Endodermal cell (in vitro differentiated cells): ENCODE data around the gene SYAP1. TPM values are rescaled to one million over a fixed set of nuclear protein-coding genes. Genes with fewer than 3 reads are reported as not detected.
"Not testable (repeated sequence)": the region's sequence is repeated elsewhere in the genome, so short reads cannot be mapped to it uniquely, and the experiment has no call there.

ENCODE experiments used
- DNase-seq: peaks from one replicate; pipeline ENCODE4 v3.0.0-alpha.2; 2017
- H3K27ac ChIP-seq: 2 replicates; pipeline ENCODE4 v1.5.1; 2013; ENCODE audit warnings: mild to moderate bottlenecking, low read depth, low read length, moderate library complexity
- H3K27me3 ChIP-seq: 2 replicates; pipeline ENCODE4 v1.6.1; 2013; ENCODE audit warnings: mild to moderate bottlenecking, low read length, moderate library complexity; ENCODE audit not compliant: insufficient read depth, control insufficient read depth, poor library complexity, severe bottlenecking
- H3K36me3 ChIP-seq: 2 replicates; pipeline ENCODE4 v1.7.0; 2013; ENCODE audit warnings: mild to moderate bottlenecking, low read length, moderate library complexity; ENCODE audit not compliant: control insufficient read depth, insufficient read depth
- H3K4me1 ChIP-seq: one replicate; pipeline ENCODE4 v1.7.0; 2013; ENCODE audit warnings: low read length; ENCODE audit not compliant: control insufficient read depth, insufficient read depth
- H3K4me3 ChIP-seq: 2 replicates; pipeline ENCODE4 v1.5.1; 2013; ENCODE audit warnings: mild to moderate bottlenecking, low read length, moderate library complexity
- H3K9ac ChIP-seq: 2 replicates; pipeline ENCODE4 v1.6.1; 2013; ENCODE audit warnings: mild to moderate bottlenecking, low read length, moderate library complexity; ENCODE audit not compliant: poor library complexity, severe bottlenecking; ENCODE audit errors: extremely low read depth
- H3K9me3 ChIP-seq: 2 replicates; pipeline ENCODE4 v1.6.1; 2013; ENCODE audit warnings: mild to moderate bottlenecking, low read length, moderate library complexity; ENCODE audit not compliant: control insufficient read depth
- H3K27ac Mint-ChIP-seq: 2 replicates; pipeline ENCODE4 v1.8.0; 2020; ENCODE audit warnings: mixed read lengths
- H3K27me3 Mint-ChIP-seq: 2 replicates; pipeline ENCODE4 v1.8.0; 2021; ENCODE audit warnings: mild to moderate bottlenecking, mixed read lengths; ENCODE audit not compliant: insufficient read depth
- H3K36me3 Mint-ChIP-seq: 2 replicates; pipeline ENCODE4 v1.8.0; 2020; ENCODE audit warnings: low read depth, mixed read lengths
- H3K4me1 Mint-ChIP-seq: 2 replicates; pipeline ENCODE4 v1.8.0; 2020; ENCODE audit warnings: mixed read lengths
- H3K4me3 Mint-ChIP-seq: 2 replicates; pipeline ENCODE4 v1.8.0; 2020; ENCODE audit warnings: mild to moderate bottlenecking, moderate library complexity, mixed read lengths
- H3K9me3 Mint-ChIP-seq: 2 replicates; pipeline ENCODE4 v1.8.0; 2020; ENCODE audit warnings: mild to moderate bottlenecking, mixed read lengths
- CTCF ChIP-seq: fragments of 200-600 bp; sonication (generic); conservative IDR thresholded peaks from 2 replicates; pipeline ENCODE4 v1.5.0; 2021; ENCODE audit warnings: antibody characterized with exemption, mild to moderate bottlenecking
- WGBS, 2 experiments: methylation state at CpG; one replicate each; pipeline versions ENCODE4 v1.1.5 to v1.1.7; 2013; ENCODE audit warnings: missing lambda C conversion rate in 2 of 2, mixed read lengths in 1 of 2; ENCODE audit not compliant: insufficient coverage in 1 of 2, insufficient read length in 1 of 2; 5-methylcytosine and 5-hydroxymethylcytosine counted together
- total RNA-seq, 2 donors: library from RNA; stranded (reverse); fragmentation: NEBNext Ultra II Directional in 1 of 2; extraction: Animal tissue kit (Norgen Biotek cat#: 25700) in 1 of 2; gene quantifications; 2 replicates in 1 of 2; 3 replicates in 1 of 2; pipeline ENCODE4 v1.2.1, GENCODE V29; 2021

The SYAP1 gene
- total RNA-seq, 2 donors from 2014 or later, result 22.4 to 40.6 TPM

- Histone ChIP-seq H3K9me3 (no peaks in the 10 kb centered on the region), H3K27me3 (no peaks in the 10 kb centered on the region), H3K9ac (no peak overlapping the region), H3K27ac (no peak overlapping the region), H3K36me3 (no peaks in the 10 kb centered on the region), H3K4me3 (no peak overlapping the region), H3K4me1 (no peaks in the 10 kb centered on the region)
- Mint-ChIP-seq H3K27ac (no peak overlapping the region), H3K9me3 (no peaks in the 10 kb centered on the region), H3K4me1 (peaks cover 7% of the 10 kb centered on the region), H3K4me3 (no peak overlapping the region), H3K27me3 (no peaks in the 10 kb centered on the region), H3K36me3 (no peaks in the 10 kb centered on the region)
- DNase-seq, result no peak
- no peak for TF ChIP-seq CTCF
Measured at GRCh38 chrX:16778993-16779392, 59.6 kb downstream of the SYAP1 start.

GRCh38 chrX:16779815-16780214 is 60.4 kb downstream of the SYAP1 start:
- not testable (repeated sequence) for DNase-seq, H3K4me1 ChIP-seq, H3K27me3 ChIP-seq, H3K4me1 Mint-ChIP-seq, H3K4me3 ChIP-seq, H3K27ac ChIP-seq, H3K9me3 Mint-ChIP-seq, H3K27me3 Mint-ChIP-seq, H3K27ac Mint-ChIP-seq, H3K9ac ChIP-seq, H3K9me3 ChIP-seq, H3K36me3 ChIP-seq, H3K36me3 Mint-ChIP-seq, H3K4me3 Mint-ChIP-seq
- 69 to 73% methylated on average over 2 of the region's 2 CpGs for WGBS, 2 experiments

GRCh38 chrX:16783452-16783851 is 64.0 kb downstream of the SYAP1 start:
- Histone ChIP-seq H3K4me3 (no peak overlapping the region), H3K4me1 (no peaks in the 10 kb centered on the region), H3K27ac (no peak overlapping the region), H3K27me3 (no peaks in the 10 kb centered on the region), H3K9me3 (no peaks in the 10 kb centered on the region), H3K36me3 (no peaks in the 10 kb centered on the region), H3K9ac (no peak overlapping the region)
- Mint-ChIP-seq H3K27me3 (no peaks in the 10 kb centered on the region), H3K36me3 (no peaks in the 10 kb centered on the region), H3K4me1 (peaks cover 18% of the 10 kb centered on the region), H3K4me3 (no peak overlapping the region), H3K9me3 (no peaks in the 10 kb centered on the region), H3K27ac (no peak overlapping the region)
- no peak for DNase-seq
- WGBS, 2 experiments, result 86 to 96% methylated on average over 15 to 16 of the region's 17 CpGs
- no peak for TF ChIP-seq CTCF

- not testable (repeated sequence) for H3K4me3 ChIP-seq, H3K9me3 Mint-ChIP-seq, H3K4me1 ChIP-seq, H3K27ac ChIP-seq, H3K27ac Mint-ChIP-seq, H3K36me3 ChIP-seq, H3K36me3 Mint-ChIP-seq, H3K27me3 Mint-ChIP-seq, H3K9ac ChIP-seq, H3K27me3 ChIP-seq, DNase-seq, H3K9me3 ChIP-seq
- peak overlapping the region; percentile 80 for H3K4me3 Mint-ChIP-seq
- 80 to 95% methylated on average over 1 to 16 of the region's 18 CpGs for WGBS, 2 experiments
- peaks cover 18% of the 10 kb centered on the region for H3K4me1 Mint-ChIP-seq
Measured at GRCh38 chrX:16784440-16784839, 65.0 kb downstream of the SYAP1 start.
